Activated naive CD4-positive, alpha-beta T cell treated with anti-CD3 and anti-CD28 coated beads, Interleukin-2, amount 50 U/mL, for 72 hours (primary cell): Measurements from ENCODE around the gene POU2AF3. TPM values are rescaled to one million over a fixed set of nuclear protein-coding genes. Genes with fewer than 3 reads are reported as not detected.
A peak's percentile ranks its signal among the peaks of the same experiment; 100 is the strongest.

Experiments used
- ATAC-seq, 2 donors: fragments of 150-1000 bp; cut with Tn5 transposase; 2 replicates each; pipeline ENCODE4 v1.10.0; 2021; ENCODE audit warnings: mild to moderate bottlenecking in 2 of 2, moderate library complexity in 2 of 2
- DNase-seq, 2 donors: peaks; one replicate each; pipeline ENCODE4 v3.0.0; 2021 to 2022; ENCODE audit warnings: low spot score in 2 of 2
- H3K27ac Mint-ChIP-seq, 2 donors: one replicate each; pipeline ENCODE4 v1.8.0; 2022; ENCODE audit warnings: mild to moderate bottlenecking in 2 of 2, mixed read lengths in 2 of 2
- H3K36me3 Mint-ChIP-seq, 2 donors: one replicate each; pipeline ENCODE4 v1.8.0; 2022; ENCODE audit warnings: mixed read lengths in 2 of 2
- H3K9me3 Mint-ChIP-seq, 2 donors: one replicate each; pipeline ENCODE4 v1.8.0; 2022; ENCODE audit warnings: mixed read lengths in 2 of 2
- total RNA-seq, 2 donors: library from RNA; stranded (reverse); gene quantifications; one replicate each; pipeline ENCODE4 v1.2.3, GENCODE V29; 2022

POU2AF3 gene
- total RNA-seq, 2 donors from 2014 or later: not detected

DNA sequence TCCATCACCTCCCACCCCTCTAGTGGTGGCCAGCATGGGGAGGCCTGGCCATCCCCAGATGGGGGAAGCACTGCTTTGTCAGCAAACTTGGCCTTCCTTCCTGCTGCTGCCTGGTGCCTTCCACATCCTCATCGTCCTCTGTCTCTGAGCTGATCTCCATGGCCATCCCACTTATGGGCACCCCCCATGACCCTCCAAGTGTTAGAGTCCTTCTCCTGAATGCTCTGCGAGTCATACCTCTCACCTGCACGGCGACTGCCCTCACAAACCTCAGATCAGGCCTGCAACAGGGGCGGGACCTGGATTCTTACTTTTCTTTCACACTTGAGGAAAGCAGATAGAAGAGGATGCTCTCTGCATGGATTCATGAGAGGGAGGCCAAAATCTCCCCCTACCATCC is 56.8 kb downstream of the POU2AF3 start:
- H3K36me3 Mint-ChIP-seq: no peaks in the 10 kb centered on the region
- DNase-seq: no peak
- no peaks in the 10 kb centered on the region for H3K9me3 Mint-ChIP-seq
- ATAC-seq: no peak
- peak overlapping the region in 1 of 2 donors; percentile 90 for H3K27ac Mint-ChIP-seq

DNA sequence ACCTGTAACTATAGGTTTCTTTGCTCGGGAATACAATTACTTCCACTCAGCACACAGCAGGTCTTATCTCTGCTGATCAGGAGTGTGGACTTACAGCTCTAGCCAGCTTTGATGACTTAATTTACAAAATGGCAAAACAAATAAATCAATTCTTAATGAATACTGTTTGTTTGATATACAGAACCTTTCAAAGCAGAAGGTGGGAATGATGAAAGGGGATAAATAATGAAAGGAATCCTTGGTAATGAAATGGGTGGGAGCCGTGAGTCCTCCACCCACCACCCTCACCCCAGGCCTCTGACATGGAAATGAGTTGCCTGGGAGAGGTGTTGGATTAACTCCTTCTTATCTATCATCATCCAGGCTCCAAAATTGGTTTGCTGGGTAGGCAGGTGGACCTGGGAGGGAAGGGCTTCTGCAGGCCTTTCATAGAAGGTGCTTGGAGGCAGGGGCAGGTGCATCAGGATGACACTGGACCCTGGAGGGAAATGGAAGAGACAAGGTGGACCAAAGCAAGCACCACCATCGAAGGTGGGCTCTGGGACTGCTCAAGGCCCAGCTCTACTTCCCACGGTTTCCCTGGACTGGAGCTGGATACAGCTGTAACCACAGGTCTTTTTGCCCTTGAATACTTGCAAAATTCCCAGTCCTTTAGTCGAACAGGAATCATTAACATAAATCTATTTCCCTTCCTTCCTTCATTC is 57.8 kb downstream of the POU2AF3 start:
- H3K36me3 Mint-ChIP-seq: no peaks in the 10 kb centered on the region
- H3K27ac Mint-ChIP-seq: no peak overlapping the region
- ATAC-seq (no peak), DNase-seq (no peak)
- H3K9me3 Mint-ChIP-seq: no peaks in the 10 kb centered on the region

DNA sequence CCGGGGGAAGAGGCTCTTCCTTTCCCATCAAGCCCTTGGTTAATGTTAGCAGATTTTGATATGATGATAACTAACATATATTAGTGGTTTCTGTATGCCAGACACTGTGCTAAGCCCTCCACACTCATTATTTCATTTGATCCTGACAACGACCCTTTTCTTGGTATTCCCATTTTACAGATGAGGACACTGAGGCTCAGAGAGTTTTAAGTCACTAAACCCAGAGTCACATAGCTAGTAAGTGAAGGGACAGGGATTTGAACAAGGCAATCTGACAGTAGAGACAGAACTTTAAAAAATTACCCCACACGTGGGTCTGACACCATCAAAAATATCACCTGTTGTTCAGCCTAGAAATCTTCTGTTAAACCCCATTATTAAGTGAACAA is 58.3 kb downstream of the POU2AF3 start:
- Mint-ChIP-seq H3K27ac (no peak overlapping the region), H3K9me3 (no peaks in the 10 kb centered on the region), H3K36me3 (no peaks in the 10 kb centered on the region)
- no peak for ATAC-seq
- DNase-seq: no peak

DNA sequence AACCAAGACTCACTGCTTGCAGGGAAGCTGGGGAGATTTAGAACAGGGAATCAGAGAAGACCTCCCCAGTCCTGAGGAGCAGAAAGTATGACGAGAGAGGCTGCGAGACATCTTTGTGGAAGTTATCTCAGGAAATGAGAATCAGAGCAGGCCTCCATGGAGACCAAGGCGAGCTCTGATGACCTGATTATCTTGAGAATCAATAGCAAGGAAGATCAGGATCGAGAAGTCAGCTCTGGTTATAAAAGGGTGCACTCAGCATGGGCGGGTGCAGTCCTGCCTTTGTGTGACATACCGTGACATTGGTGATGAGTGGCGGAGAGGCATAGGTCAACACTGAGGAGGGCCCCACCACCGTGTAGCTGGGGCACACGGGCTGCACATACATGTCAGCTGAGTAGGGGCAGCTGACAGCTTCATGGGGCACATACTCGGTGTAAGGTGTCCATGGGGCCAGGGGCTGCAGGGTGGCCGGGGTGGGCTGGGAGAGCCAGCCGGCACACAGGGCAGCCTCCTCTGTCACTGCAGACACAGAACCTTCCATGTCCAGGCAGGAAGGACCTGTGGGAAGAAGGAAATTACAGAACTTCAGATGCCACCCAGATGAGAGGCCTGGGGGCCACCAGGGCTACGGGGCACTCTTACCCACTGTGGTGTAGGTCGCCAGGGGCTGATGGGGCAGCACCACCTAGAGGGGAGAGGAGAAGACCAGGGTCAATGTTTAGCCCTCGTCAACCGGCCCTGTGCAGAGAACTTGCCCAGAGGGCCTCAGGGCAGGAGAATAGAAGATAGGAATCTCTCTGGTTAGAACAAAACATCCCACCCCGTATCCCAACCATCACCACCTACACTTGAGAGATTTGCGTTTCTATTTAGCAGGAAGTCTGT is 59.0 kb downstream of the POU2AF3 start:
- DNase-seq (no peak), ATAC-seq (no peak)
- H3K27ac Mint-ChIP-seq: no peak overlapping the region

More for the DNA sequence above, 59.0 kb downstream of the POU2AF3 start:
- Mint-ChIP-seq H3K36me3 (no peaks in the 10 kb centered on the region), H3K9me3 (no peaks in the 10 kb centered on the region)

Other genes starting within 250 kb of the POU2AF3 start
- not detected for gene POU2AF2, start 52.8 kb upstream of the POU2AF3 start, total RNA-seq
- gene POU2AF1, start 80.7 kb downstream of the POU2AF3 start, total RNA-seq: 10 to 100 TPM in 1 of 2 donors, 1 to 10 TPM in 1; 3.2 to 11.0 TPM
- under 1 TPM in 1 of 2 donors, not detected in 1; 0.23 TPM for gene BTG4, start 213.8 kb downstream of the POU2AF3 start, total RNA-seq
- not detected for gene HOATZ, start 216.2 kb downstream of the POU2AF3 start, total RNA-seq
- gene LAYN, start 242.2 kb downstream of the POU2AF3 start, total RNA-seq: 1 to 10 TPM; 6.3 to 8.6 TPM